Measurements from ENCODE around the gene ATP5MC3. TPM values are rescaled to one million over a fixed set of nuclear protein-coding genes. Genes with fewer than 3 reads are reported as not detected.

ATP5MC3 gene
- total RNA-seq, 1 donor from 2014 or later: 269 TPM

Small RNAs within 50 kb of the gene (microRNA-seq; reads per million reads assigned to microRNA genes)
- gene MIR933 (ENCODE audit: borderline number of aligned reads): not detected

Other genes starting within 250 kb of the ATP5MC3 start
- 7.0 TPM for gene CHN1, start 176.3 kb downstream of the ATP5MC3 start, total RNA-seq
- gene ATF2, start 13.5 kb downstream of the ATP5MC3 start, total RNA-seq: 51.5 TPM